ENCODE results near the gene IQCH. TPM values are rescaled to one million over a fixed set of nuclear protein-coding genes. Genes with fewer than 3 reads are reported as not detected.

IQCH gene
- total and polyA plus RNA-seq, 2 experiments from 2014 or later: 1.7 to 4.6 TPM

- Mint-ChIP-seq H3K27ac (no peak overlapping the region), H3K4me3 (no peak overlapping the region), H3K27me3 (ENCODE audit: insufficient read depth, low read depth, poor library complexity) (peaks cover 2% of the 10 kb centered on the region), H3K36me3 (ENCODE audit: low read depth) (no peaks in the 10 kb centered on the region; the same call in 2 of the 3 replicates), H3K4me1 (no peaks in the 10 kb centered on the region), H3K9me3 (no peaks in the 10 kb centered on the region)
- Histone ChIP-seq H3K36me3 (ENCODE audit: insufficient read depth) (no peaks in the 10 kb centered on the region; the same call in 1 of the 2 replicates), H3K27ac (ENCODE audit: low read depth) (no peak overlapping the region), H3K4me3 (no peak overlapping the region), H3K9me2 (ENCODE audit: insufficient read depth) (no peaks in the 10 kb centered on the region; the same call in 1 of the 2 replicates), H3K79me2 (replicated peaks; ENCODE audit: insufficient read depth) (no peaks in the 10 kb centered on the region), H3K27me3 (ENCODE audit: insufficient read depth) (no peaks in the 10 kb centered on the region), H3K4me1 (ENCODE audit: insufficient read depth) (no peaks in the 10 kb centered on the region), H4K20me1 (replicated peaks; ENCODE audit: insufficient read depth) (no peaks in the 10 kb centered on the region; the same call in 1 of the 2 replicates), H3K4me2 (no peak overlapping the region), H3F3A (replicated peaks; ENCODE audit: low read depth) (no peaks in the 10 kb centered on the region), H2AFZ (no peak overlapping the region)
- TF ChIP-seq EZH2phosphoT487 (IDR thresholded peaks at IDR 0.05; ENCODE audit: unreplicated experiment): no peak
- DNase-seq (ENCODE audit: low spot score): no peak
- no peak for ATAC-seq
Measured at GRCh38 chr15:67219288-67219687, 35.3 kb upstream of the IQCH start.

GRCh38 chr15:67224889-67225288 lies 29.7 kb upstream of the IQCH start:
- no peaks in the 10 kb centered on the region for H3K4me1 Mint-ChIP-seq
- Histone ChIP-seq H3K4me2 (no peak overlapping the region), H3K27me3 (ENCODE audit: insufficient read depth) (no peaks in the 10 kb centered on the region), H3K36me3 (ENCODE audit: insufficient read depth) (no peaks in the 10 kb centered on the region; the same call in 1 of the 2 replicates), H3K27ac (ENCODE audit: low read depth) (no peak overlapping the region), H3K9me2 (ENCODE audit: insufficient read depth) (no peaks in the 10 kb centered on the region; the same call in 1 of the 2 replicates), H2AFZ (no peak overlapping the region), H3F3A (replicated peaks; ENCODE audit: low read depth) (no peaks in the 10 kb centered on the region), H4K20me1 (replicated peaks; ENCODE audit: insufficient read depth) (no peaks in the 10 kb centered on the region; the same call in 1 of the 2 replicates), H3K4me1 (ENCODE audit: insufficient read depth) (no peaks in the 10 kb centered on the region), H3K79me2 (replicated peaks; ENCODE audit: insufficient read depth) (no peaks in the 10 kb centered on the region), H3K4me3 (no peak overlapping the region)
- no peak for ATAC-seq
- H3K27ac Mint-ChIP-seq: no peak overlapping the region
- no peaks in the 10 kb centered on the region for H3K9me3 Mint-ChIP-seq
- H3K4me3 Mint-ChIP-seq: no peak overlapping the region
- H3K27me3 Mint-ChIP-seq (ENCODE audit: insufficient read depth, low read depth, poor library complexity): peaks cover 1% of the 10 kb centered on the region
- no peak for DNase-seq (ENCODE audit: low spot score)
- H3K36me3 Mint-ChIP-seq (ENCODE audit: low read depth): peaks cover 7% of the 10 kb centered on the region; the same call in 2 of the 3 replicates
- TF ChIP-seq POLR2AphosphoS5 (IDR thresholded peaks at IDR 0.05; ENCODE audit: low read depth): no peak
- no peak for TF ChIP-seq CTCF (conservative IDR thresholded peaks at IDR 0.05; ENCODE audit: low read depth in 2 of 2)
- TF ChIP-seq JUNB (IDR thresholded peaks at IDR 0.05; ENCODE audit: unreplicated experiment): no peak
- TF ChIP-seq EZH2 (IDR thresholded peaks at IDR 0.05; ENCODE audit: low read depth, unreplicated experiment): no peak
- TF ChIP-seq ZNF331 (CRISPR knock-in tag; IDR thresholded peaks at IDR 0.05; ENCODE audit: low read depth): no peak
- no peak for TF ChIP-seq ZNF114 (CRISPR knock-in tag; IDR thresholded peaks at IDR 0.05)
- TF ChIP-seq ETS1 (IDR thresholded peaks at IDR 0.05): no peak
- TF ChIP-seq CREB1 (CRISPR knock-in tag; IDR thresholded peaks at IDR 0.05; ENCODE audit: low read depth): no peak
- TF ChIP-seq EZH2phosphoT487 (IDR thresholded peaks at IDR 0.05; ENCODE audit: unreplicated experiment): no peak
- TF ChIP-seq REST (IDR thresholded peaks at IDR 0.05; ENCODE audit: unreplicated experiment): no peak
